Smooth muscle cell (in vitro differentiated cells): ENCODE measurements around the gene ANK3. TPM values are rescaled to one million over a fixed set of nuclear protein-coding genes. Genes with fewer than 3 reads are reported as not detected.

ENCODE experiments used
- DNase-seq: peaks from one replicate; lab custom pipeline; 2025; ENCODE audit not compliant: unreplicated experiment; lab: John Stamatoyannopoulos, UW
- H2AFZ ChIP-seq: fragments of 200-600 bp; sonication (generic); 2 replicates; pipeline ENCODE4 v1.6.0; 2016; ENCODE audit warnings: antibody characterized with exemption, low read depth, mild to moderate bottlenecking
- H3F3A ChIP-seq: fragments of 200-600 bp; sonication (generic); 2 replicates; pipeline ENCODE4 v1.6.0; 2017; ENCODE audit warnings: antibody characterized with exemption, low read depth
- H3K27ac ChIP-seq: fragments of 200-600 bp; sonication (generic); 2 replicates; pipeline ENCODE4 v1.5.1; 2016; ENCODE audit warnings: low read depth, mild to moderate bottlenecking
- H3K27me3 ChIP-seq: fragments of 200-600 bp; sonication (generic); 2 replicates; pipeline ENCODE4 v1.6.1; 2016; ENCODE audit warnings: low read depth, mild to moderate bottlenecking
- H3K36me3 ChIP-seq: fragments of 200-600 bp; sonication (generic); 2 replicates; pipeline ENCODE4 v1.5.1; 2016; ENCODE audit warnings: low read depth
- H3K4me1 ChIP-seq: fragments of 200-600 bp; sonication (generic); 2 replicates; pipeline ENCODE4 v1.5.1; 2016; ENCODE audit warnings: low read depth
- H3K4me2 ChIP-seq: fragments of 200-600 bp; sonication (generic); 2 replicates; pipeline ENCODE4 v1.6.0; 2016; ENCODE audit warnings: mild to moderate bottlenecking
- H3K4me3 ChIP-seq: fragments of 200-600 bp; sonication (generic); 2 replicates; pipeline ENCODE4 v1.5.1; 2016; ENCODE audit warnings: mild to moderate bottlenecking
- H3K79me2 ChIP-seq: fragments of 200-600 bp; sonication (generic); 2 replicates; pipeline ENCODE4 v1.6.0; 2016; ENCODE audit warnings: low read depth, mild to moderate bottlenecking
- H3K9ac ChIP-seq: fragments of 200-600 bp; sonication (generic); 2 replicates; pipeline ENCODE4 v1.6.0; 2016; ENCODE audit warnings: low read depth
- H3K9me3 ChIP-seq: fragments of 200-600 bp; sonication (generic); replicated peaks from 2 replicates; pipeline ENCODE4 v1.5.1; 2016; ENCODE audit warnings: low read depth
- H4K20me1 ChIP-seq: fragments of 200-600 bp; sonication (generic); 2 replicates; pipeline ENCODE4 v1.6.0; 2016; ENCODE audit warnings: low read depth
- WGBS: methylation state at CpG from one replicate; pipeline ENCODE4 v1.1.7; 2016; ENCODE audit warnings: low lambda C conversion rate; 5-methylcytosine and 5-hydroxymethylcytosine counted together
- polyA plus RNA-seq: library from polyadenylated mRNA; unstranded; fragments of >200 nt; fragmentation: Nextera tagmentation; extraction: Ambion mirVana; gene quantifications from 2 replicates; pipeline ENCODE4 v1.2.1, GENCODE V29; 2016
- total RNA-seq: library from RNA; depleted of rRNA; stranded (reverse); fragments of >200 nt; gene quantifications from 2 replicates; pipeline ENCODE4 v1.2.3, GENCODE V29; 2014
- TF ChIP-seq, protein P1 (sequence below): fragments of 200-600 bp; sonication (generic); IDR thresholded peaks from 2 replicates; pipeline ENCODE4 v1.5.1; 2017; ENCODE audit warnings: borderline replicate concordance, mild to moderate bottlenecking, antibody characterized with exemption; ENCODE audit not compliant: insufficient read depth, poor library complexity, severe bottlenecking

The ANK3 gene
- total and polyA plus RNA-seq, 2 experiments from 2014 or later: 28.2 to 85.5 TPM

- no peaks in the 10 kb centered on the region for H3K79me2 ChIP-seq
- no peak overlapping the region for H3K4me3 ChIP-seq
- H3K4me1 ChIP-seq: no peaks in the 10 kb centered on the region
- H3K4me2 ChIP-seq: no peak overlapping the region
- H3K9ac ChIP-seq: peak overlapping the region; percentile 30
- no peaks in the 10 kb centered on the region for H3K27me3 ChIP-seq
- no peaks in the 10 kb centered on the region for H3F3A ChIP-seq
- no peak overlapping the region for H2AFZ ChIP-seq
- H4K20me1 ChIP-seq: no peaks in the 10 kb centered on the region
- no peaks in the 10 kb centered on the region for H3K36me3 ChIP-seq
- 86% methylated on average over 9 of the region's 9 CpGs for WGBS
- no peaks in the 10 kb centered on the region for H3K9me3 ChIP-seq
- no peak for DNase-seq
- peak overlapping the region; percentile 73 for H3K27ac ChIP-seq
- TF ChIP-seq, protein P1, sequence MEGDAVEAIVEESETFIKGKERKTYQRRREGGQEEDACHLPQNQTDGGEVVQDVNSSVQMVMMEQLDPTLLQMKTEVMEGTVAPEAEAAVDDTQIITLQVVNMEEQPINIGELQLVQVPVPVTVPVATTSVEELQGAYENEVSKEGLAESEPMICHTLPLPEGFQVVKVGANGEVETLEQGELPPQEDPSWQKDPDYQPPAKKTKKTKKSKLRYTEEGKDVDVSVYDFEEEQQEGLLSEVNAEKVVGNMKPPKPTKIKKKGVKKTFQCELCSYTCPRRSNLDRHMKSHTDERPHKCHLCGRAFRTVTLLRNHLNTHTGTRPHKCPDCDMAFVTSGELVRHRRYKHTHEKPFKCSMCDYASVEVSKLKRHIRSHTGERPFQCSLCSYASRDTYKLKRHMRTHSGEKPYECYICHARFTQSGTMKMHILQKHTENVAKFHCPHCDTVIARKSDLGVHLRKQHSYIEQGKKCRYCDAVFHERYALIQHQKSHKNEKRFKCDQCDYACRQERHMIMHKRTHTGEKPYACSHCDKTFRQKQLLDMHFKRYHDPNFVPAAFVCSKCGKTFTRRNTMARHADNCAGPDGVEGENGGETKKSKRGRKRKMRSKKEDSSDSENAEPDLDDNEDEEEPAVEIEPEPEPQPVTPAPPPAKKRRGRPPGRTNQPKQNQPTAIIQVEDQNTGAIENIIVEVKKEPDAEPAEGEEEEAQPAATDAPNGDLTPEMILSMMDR: no peak
Observed at GRCh38 chr10:60172363-60172990, 217.2 kb downstream of the ANK3 start.

GRCh38 chr10:60171436-60172013 is 218.2 kb downstream of the ANK3 start:
- H3K27me3 ChIP-seq: no peaks in the 10 kb centered on the region
- WGBS: 82% methylated on average over 2 of the region's 2 CpGs
- H4K20me1 ChIP-seq: no peaks in the 10 kb centered on the region
- H3K4me1 ChIP-seq: no peaks in the 10 kb centered on the region
- no peaks in the 10 kb centered on the region for H3K79me2 ChIP-seq
- no peaks in the 10 kb centered on the region for H3K9me3 ChIP-seq
- H3K36me3 ChIP-seq: no peaks in the 10 kb centered on the region
- no peak for DNase-seq
- H3K4me3 ChIP-seq: no peak overlapping the region
- H3F3A ChIP-seq: no peaks in the 10 kb centered on the region
- H3K9ac ChIP-seq: peak overlapping the region; percentile 14
- H2AFZ ChIP-seq: no peak overlapping the region
- H3K27ac ChIP-seq: peak overlapping the region; percentile 73
- TF ChIP-seq, protein P1: no peak
- peak overlapping the region; percentile 21 for H3K4me2 ChIP-seq

DNA sequence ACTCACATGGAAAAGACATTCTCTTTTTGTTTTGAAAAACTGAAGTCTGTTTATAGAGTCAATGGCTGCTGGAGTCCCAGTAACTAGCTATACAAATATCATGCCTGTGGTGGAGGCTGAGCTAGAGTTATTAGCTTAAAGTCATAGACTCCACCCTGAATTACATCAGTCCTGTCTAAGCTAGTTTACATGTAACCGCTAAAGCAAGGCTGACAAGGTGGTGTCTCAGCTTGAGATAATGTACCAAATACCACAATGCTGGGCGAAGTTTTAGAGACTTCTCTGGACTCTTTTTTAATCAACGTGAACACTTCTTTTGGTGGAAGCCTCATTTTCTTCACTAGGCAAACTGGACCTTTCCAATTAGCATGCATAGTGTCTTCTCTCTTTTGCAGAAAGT is 219.4 kb downstream of the ANK3 start:
- H3F3A ChIP-seq: no peaks in the 10 kb centered on the region
- H3K9ac ChIP-seq: no peak overlapping the region
- peak overlapping the region; percentile 1 for H3K4me2 ChIP-seq
- H2AFZ ChIP-seq: no peak overlapping the region
- TF ChIP-seq, protein P1: no peak
- H3K79me2 ChIP-seq: no peaks in the 10 kb centered on the region
- H3K27ac ChIP-seq: peak overlapping the region; percentile 73
- no peak for DNase-seq
- no peaks in the 10 kb centered on the region for H3K27me3 ChIP-seq
- H4K20me1 ChIP-seq: no peaks in the 10 kb centered on the region
- H3K9me3 ChIP-seq: no peaks in the 10 kb centered on the region
- WGBS: 58% methylated on average over 3 of the region's 3 CpGs
- no peak overlapping the region for H3K4me3 ChIP-seq
- H3K36me3 ChIP-seq: no peaks in the 10 kb centered on the region
- peaks cover 4% of the 10 kb centered on the region for H3K4me1 ChIP-seq

- Histone ChIP-seq H3K79me2 (no peaks in the 10 kb centered on the region), H3K27ac (no peak overlapping the region), H2AFZ (no peak overlapping the region), H4K20me1 (no peaks in the 10 kb centered on the region), H3K9me3 (no peaks in the 10 kb centered on the region), H3K4me1 (peaks cover 6% of the 10 kb centered on the region), H3K4me3 (no peak overlapping the region), H3K4me2 (no peak overlapping the region), H3K36me3 (peaks cover under 1% of the 10 kb centered on the region), H3K9ac (no peak overlapping the region), H3K27me3 (no peaks in the 10 kb centered on the region), H3F3A (no peaks in the 10 kb centered on the region)
- no peak for DNase-seq
- WGBS: 94% methylated on average over 2 of the region's 2 CpGs
- TF ChIP-seq, protein P1: no peak
Observed at GRCh38 chr10:60169111-60169510, 220.6 kb downstream of the ANK3 start.
